Mononuclear cell (primary cell): ENCODE measurements around the gene SS18. TPM values are rescaled to one million over a fixed set of nuclear protein-coding genes. Genes with fewer than 3 reads are reported as not detected.
"Not testable (repeated sequence)": the region's sequence is repeated elsewhere in the genome, so short reads cannot be mapped to it uniquely, and the experiment has no call there.

ENCODE experiments used
- H3K27me3 ChIP-seq: 2 replicates; pipeline ENCODE4 v1.6.0; 2011; ENCODE audit warnings: low read length, control low read depth; ENCODE audit not compliant: insufficient read depth
- H3K4me1 ChIP-seq: 2 replicates; pipeline ENCODE4 v1.5.1; 2011; ENCODE audit warnings: mild to moderate bottlenecking, low read length, control low read depth; ENCODE audit not compliant: insufficient read depth
- H3K4me3 ChIP-seq: 2 replicates; pipeline ENCODE4 v1.5.1; 2011; ENCODE audit warnings: mild to moderate bottlenecking, low read length, moderate library complexity
- H3K9me3 ChIP-seq: 2 replicates; pipeline ENCODE4 v1.5.1; 2011; ENCODE audit warnings: low read depth, mild to moderate bottlenecking, control low read depth, low read length
- total RNA-seq: library from RNA; depleted of rRNA; stranded (reverse); fragments of >200 nt; gene quantifications from one replicate; pipeline ENCODE4 v1.2.3, GENCODE V29; 2012

The SS18 gene
- 85.8 TPM for total RNA-seq

GRCh38 chr18:26090130-26091046 is at the start of gene SS18:
Gene SS18, minus strand, starts transcription at chr18:26090613. Its CDS starts 44 bp downstream, at chr18:26090569.
- H3K9me3 ChIP-seq = no peaks in the 10 kb centered on the region
- peak within 1 kb of the TSS; percentile 96 for H3K4me3 ChIP-seq
- H3K27me3 ChIP-seq = no peaks in the 10 kb centered on the region
- H3K4me1 ChIP-seq = peaks cover 20% of the 10 kb centered on the region

GRCh38 chr18:26135548-26135947 is 45.1 kb upstream of the SS18 start:
- Histone ChIP-seq H3K4me3 (no peak overlapping the region), H3K27me3 (no peaks in the 10 kb centered on the region)

GRCh38 chr18:26134107-26134506 is 43.7 kb upstream of the SS18 start:
- peak overlapping the region; percentile 17 for H3K4me3 ChIP-seq
- H3K27me3 ChIP-seq = no peaks in the 10 kb centered on the region
- no peaks in the 10 kb centered on the region for H3K9me3 ChIP-seq
- no peaks in the 10 kb centered on the region for H3K4me1 ChIP-seq

More at GRCh38 chr18:26135548-26135947, 45.1 kb upstream of the SS18 start:
- Histone ChIP-seq H3K4me1 (no peaks in the 10 kb centered on the region), H3K9me3 (no peaks in the 10 kb centered on the region)

- Histone ChIP-seq H3K27me3 (no peaks in the 10 kb centered on the region), H3K9me3 (no peaks in the 10 kb centered on the region), H3K4me1 (no peaks in the 10 kb centered on the region), H3K4me3 (peak within 1 kb of the TSS; percentile 17)
Observed at GRCh38 chr18:26133652-26134051, 43.2 kb upstream of the SS18 start, which contains the start of gene PSMA8. Gene PSMA8, plus strand, starts transcription at chr18:26133869. Its CDS starts 97 bp downstream, at chr18:26133966.

- not testable (repeated sequence) for H3K4me3 ChIP-seq, H3K27me3 ChIP-seq, H3K4me1 ChIP-seq, H3K9me3 ChIP-seq
Observed at GRCh38 chr18:26128192-26128591, 37.8 kb upstream of the SS18 start.

GRCh38 chr18:26127786-26128185 is 37.4 kb upstream of the SS18 start:
- no peak overlapping the region for H3K4me3 ChIP-seq
- H3K27me3 ChIP-seq = no peaks in the 10 kb centered on the region
- no peaks in the 10 kb centered on the region for H3K9me3 ChIP-seq
- no peaks in the 10 kb centered on the region for H3K4me1 ChIP-seq

- H3K27me3 ChIP-seq, H3K4me1 ChIP-seq: not testable (repeated sequence)
Observed at GRCh38 chr18:26121994-26122393, 31.6 kb upstream of the SS18 start.

GRCh38 chr18:26121476-26121875 is 31.1 kb upstream of the SS18 start:
- H3K27me3 ChIP-seq = no peaks in the 10 kb centered on the region
- no peak overlapping the region for H3K4me3 ChIP-seq
- no peaks in the 10 kb centered on the region for H3K4me1 ChIP-seq
- no peaks in the 10 kb centered on the region for H3K9me3 ChIP-seq

More at GRCh38 chr18:26121994-26122393, 31.6 kb upstream of the SS18 start:
- not testable (repeated sequence) for H3K4me3 ChIP-seq, H3K9me3 ChIP-seq

GRCh38 chr18:26119246-26119645 is 28.8 kb upstream of the SS18 start:
- Histone ChIP-seq H3K4me1 (no peaks in the 10 kb centered on the region), H3K9me3 (no peaks in the 10 kb centered on the region), H3K27me3 (no peaks in the 10 kb centered on the region), H3K4me3 (no peak overlapping the region)

- Histone ChIP-seq H3K4me3 (no peak overlapping the region), H3K4me1 (no peaks in the 10 kb centered on the region), H3K27me3 (no peaks in the 10 kb centered on the region), H3K9me3 (no peaks in the 10 kb centered on the region)
Observed at GRCh38 chr18:26104035-26104434, 13.6 kb upstream of the SS18 start.

GRCh38 chr18:26103579-26103978 is 13.2 kb upstream of the SS18 start:
- H3K4me3 ChIP-seq = no peak overlapping the region
- no peaks in the 10 kb centered on the region for H3K27me3 ChIP-seq
- no peaks in the 10 kb centered on the region for H3K4me1 ChIP-seq
- H3K9me3 ChIP-seq = no peaks in the 10 kb centered on the region

- no peaks in the 10 kb centered on the region for H3K9me3 ChIP-seq
- no peaks in the 10 kb centered on the region for H3K27me3 ChIP-seq
- no peaks in the 10 kb centered on the region for H3K4me1 ChIP-seq
- no peak overlapping the region for H3K4me3 ChIP-seq
Observed at GRCh38 chr18:26097563-26097962, 7.2 kb upstream of the SS18 start.

- H3K4me3 ChIP-seq = no peak overlapping the region
- no peaks in the 10 kb centered on the region for H3K27me3 ChIP-seq
- no peaks in the 10 kb centered on the region for H3K4me1 ChIP-seq
- H3K9me3 ChIP-seq = no peaks in the 10 kb centered on the region
Observed at GRCh38 chr18:26096852-26097251, 6.4 kb upstream of the SS18 start.

- H3K9me3 ChIP-seq = no peaks in the 10 kb centered on the region
- H3K4me1 ChIP-seq = peaks cover 20% of the 10 kb centered on the region
- no peaks in the 10 kb centered on the region for H3K27me3 ChIP-seq
- peak overlapping the region; percentile 96 for H3K4me3 ChIP-seq
Observed at GRCh38 chr18:26091047-26091630, 726 bp upstream of the SS18 start.

GRCh38 chr18:26089293-26090129 is 902 bp downstream of the SS18 start:
- no peaks in the 10 kb centered on the region for H3K27me3 ChIP-seq
- no peaks in the 10 kb centered on the region for H3K9me3 ChIP-seq
- peaks cover 20% of the 10 kb centered on the region for H3K4me1 ChIP-seq
- H3K4me3 ChIP-seq = peak overlapping the region; percentile 96
